Esophagus squamous epithelium (tissue), 5 donors: ENCODE measurements around the gene RTL10. TPM values are rescaled to one million over a fixed set of nuclear protein-coding genes. Genes with fewer than 3 reads are reported as not detected.

Experiments used
- DNase-seq: peaks from one replicate; lab custom pipeline; 2025; lab: John Stamatoyannopoulos, UW
- H3K27ac ChIP-seq, 4 donors: fragments of 200-600 bp; sonication (generic); one replicate each; pipeline ENCODE4 v1.5.1; 2016 to 2019; ENCODE audit warnings: mild to moderate bottlenecking in 1 of 4
- H3K27me3 ChIP-seq, 4 donors: fragments of 200-600 bp; sonication (generic); 1 replicate in 3 of 4; 2 replicates in 1 of 4; pipeline versions ENCODE4 v1.5.1 to v1.6.0; 2017 to 2021; ENCODE audit warnings: antibody characterized with exemption in 1 of 4
- H3K36me3 ChIP-seq, 3 donors: fragments of 200-600 bp; sonication (generic); one replicate each; pipeline ENCODE4 v1.5.1; 2016 to 2019
- H3K4me1 ChIP-seq, 3 donors: fragments of 200-600 bp; sonication (generic); one replicate each; pipeline ENCODE4 v1.5.1; 2017 to 2019
- H3K4me3 ChIP-seq, 4 donors: fragments of 200-600 bp; sonication (generic); 1 replicate in 3 of 4; 2 replicates in 1 of 4; pipeline ENCODE4 v1.5.1; 2016 to 2019; ENCODE audit warnings: mild to moderate bottlenecking in 2 of 4, moderate library complexity in 1 of 4
- H3K9me3 ChIP-seq, 3 donors: fragments of 200-600 bp; sonication (generic); one replicate each; pipeline ENCODE4 v1.5.1; 2016 to 2019
- POLR2A ChIP-seq, 4 donors: fragments of 450-650 bp; IDR thresholded peaks; one replicate each; pipeline ENCODE4 v1.6.1; 2017; ENCODE audit warnings: antibody characterized with exemption in 4 of 4, mild to moderate bottlenecking in 4 of 4, moderate library complexity in 3 of 4
- WGBS, 2 donors: methylation state at CpG; one replicate each; pipeline ENCODE4 v1.1.5; 2018; 5-methylcytosine and 5-hydroxymethylcytosine counted together
- intact Hi-C: fragments of 100-400 bp; cut with DNase I; formaldehyde crosslinking; loops from one replicate; pipeline ENCODE4 v1.15.0; 2022
- total RNA-seq, 4 donors: library from RNA; depleted of rRNA; stranded (reverse); fragments of >200 nt; gene quantifications; one replicate each; pipeline ENCODE4 v1.1.0, GENCODE V29; 2016
- TF ChIP-seq, protein P1 (sequence below), 6 experiments: fragments of 450-650 bp in 4 of 6; fragments of 200-600 bp in 2 of 6; sonication (generic) in 2 of 6; IDR thresholded peaks; one replicate each; pipeline ENCODE4 v1.5.1; 2016 to 2019; ENCODE audit warnings: antibody characterized with exemption in 6 of 6, mild to moderate bottlenecking in 4 of 6, moderate library complexity in 4 of 6
- donor health status: DM: yes; HTN: yes; CAD: no.

Gene RTL10
- total RNA-seq, 4 donors from 2014 or later, result 9.4 to 18.2 (median 11.4) TPM

DNA sequence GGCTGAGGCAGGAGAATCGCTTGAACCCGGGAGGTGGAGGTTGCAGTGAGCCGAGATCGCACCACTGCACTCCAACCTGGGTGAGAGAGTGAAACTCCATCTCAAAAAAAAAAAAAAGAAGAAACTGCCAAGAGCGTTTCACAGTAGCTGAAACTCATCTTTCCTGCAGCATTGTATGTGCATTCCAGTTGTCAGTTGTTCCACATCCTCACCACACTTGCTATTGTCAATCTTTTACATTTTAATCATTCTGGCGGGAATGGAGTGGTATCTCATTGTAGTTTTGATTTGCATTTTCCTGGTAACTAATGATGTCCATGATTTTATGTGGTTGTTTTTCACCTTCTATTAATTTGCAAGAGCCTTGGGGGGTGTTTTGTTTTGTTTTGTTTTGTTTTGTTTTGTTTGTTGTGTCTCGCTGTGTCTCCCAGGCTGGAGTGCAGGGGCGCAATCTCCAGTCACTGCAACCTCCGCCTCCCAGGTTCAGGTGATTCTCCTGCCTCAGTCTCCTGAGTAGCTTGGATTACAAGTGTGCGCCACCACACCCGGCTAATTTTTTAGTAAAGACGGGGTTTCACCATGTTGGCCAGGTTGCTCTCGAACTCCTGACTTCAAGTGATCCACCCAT, 8.1 kb upstream of the RTL10 start:
- WGBS, 2 donors, result 95 to 98% methylated on average over 12 to 13 of the region's 13 CpGs
- Histone ChIP-seq H3K4me3 (no peak overlapping the region), H3K27ac (no peak overlapping the region), H3K9me3 (no peaks in the 10 kb centered on the region), H3K27me3 (no peaks in the 10 kb centered on the region), H3K4me1 (no peaks in the 10 kb centered on the region), H3K36me3 (no peaks in the 10 kb centered on the region)
- no peak for TF ChIP-seq POLR2A (IDR thresholded peaks at IDR 0.05)
- TF ChIP-seq, protein P1, sequence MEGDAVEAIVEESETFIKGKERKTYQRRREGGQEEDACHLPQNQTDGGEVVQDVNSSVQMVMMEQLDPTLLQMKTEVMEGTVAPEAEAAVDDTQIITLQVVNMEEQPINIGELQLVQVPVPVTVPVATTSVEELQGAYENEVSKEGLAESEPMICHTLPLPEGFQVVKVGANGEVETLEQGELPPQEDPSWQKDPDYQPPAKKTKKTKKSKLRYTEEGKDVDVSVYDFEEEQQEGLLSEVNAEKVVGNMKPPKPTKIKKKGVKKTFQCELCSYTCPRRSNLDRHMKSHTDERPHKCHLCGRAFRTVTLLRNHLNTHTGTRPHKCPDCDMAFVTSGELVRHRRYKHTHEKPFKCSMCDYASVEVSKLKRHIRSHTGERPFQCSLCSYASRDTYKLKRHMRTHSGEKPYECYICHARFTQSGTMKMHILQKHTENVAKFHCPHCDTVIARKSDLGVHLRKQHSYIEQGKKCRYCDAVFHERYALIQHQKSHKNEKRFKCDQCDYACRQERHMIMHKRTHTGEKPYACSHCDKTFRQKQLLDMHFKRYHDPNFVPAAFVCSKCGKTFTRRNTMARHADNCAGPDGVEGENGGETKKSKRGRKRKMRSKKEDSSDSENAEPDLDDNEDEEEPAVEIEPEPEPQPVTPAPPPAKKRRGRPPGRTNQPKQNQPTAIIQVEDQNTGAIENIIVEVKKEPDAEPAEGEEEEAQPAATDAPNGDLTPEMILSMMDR (IDR thresholded peaks at IDR 0.05), result no peak
- intact Hi-C loops, result no loop called here
- no peak for DNase-seq

DNA sequence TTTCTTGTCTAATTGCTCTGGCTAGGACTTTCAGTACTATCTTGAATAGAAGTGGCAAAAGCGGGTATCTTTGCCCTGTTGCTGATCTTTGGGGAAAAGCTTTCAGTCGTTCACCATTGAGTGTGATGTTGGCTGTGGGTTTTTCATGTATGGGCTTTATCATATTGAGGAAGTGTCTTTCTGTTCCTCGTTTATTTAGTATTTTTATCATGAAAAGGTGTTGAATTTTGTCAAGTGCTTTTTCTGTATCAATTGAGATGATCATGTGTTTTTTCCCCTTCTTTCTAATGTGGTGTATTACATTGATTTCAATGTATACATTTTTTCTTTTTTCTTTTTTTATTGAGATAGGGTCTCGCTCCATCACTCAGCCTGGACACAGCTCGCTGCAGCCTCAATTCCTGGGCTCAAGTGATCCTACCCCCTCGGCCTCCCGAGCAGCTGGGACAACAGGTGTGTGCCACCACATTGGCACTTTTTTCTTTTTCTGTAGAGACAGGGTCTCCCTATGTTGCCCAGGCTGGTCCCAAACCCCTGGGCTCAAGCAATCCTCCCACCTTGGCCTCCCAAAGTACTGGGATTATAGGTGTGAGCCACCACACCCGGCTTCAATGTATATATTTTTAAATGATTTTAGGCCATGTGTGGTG, 5.3 kb upstream of the RTL10 start:
- no peaks in the 10 kb centered on the region for H3K9me3 ChIP-seq
- H3K36me3 ChIP-seq, result no peaks in the 10 kb centered on the region
- 89 to 94% methylated on average over 7 to 8 of the region's 8 CpGs for WGBS, 2 donors
- no peak overlapping the region for H3K4me3 ChIP-seq
- H3K27ac ChIP-seq, result no peak overlapping the region
- TF ChIP-seq POLR2A (IDR thresholded peaks at IDR 0.05), result no peak
- TF ChIP-seq, protein P1 (IDR thresholded peaks at IDR 0.05), result no peak
- no peak for DNase-seq
- intact Hi-C loops, result no loop called here
- peaks cover 12 to 24% (median 13%) of the 10 kb centered on the region in 3 donors for H3K4me1 ChIP-seq
- no peaks in the 10 kb centered on the region for H3K27me3 ChIP-seq

DNA sequence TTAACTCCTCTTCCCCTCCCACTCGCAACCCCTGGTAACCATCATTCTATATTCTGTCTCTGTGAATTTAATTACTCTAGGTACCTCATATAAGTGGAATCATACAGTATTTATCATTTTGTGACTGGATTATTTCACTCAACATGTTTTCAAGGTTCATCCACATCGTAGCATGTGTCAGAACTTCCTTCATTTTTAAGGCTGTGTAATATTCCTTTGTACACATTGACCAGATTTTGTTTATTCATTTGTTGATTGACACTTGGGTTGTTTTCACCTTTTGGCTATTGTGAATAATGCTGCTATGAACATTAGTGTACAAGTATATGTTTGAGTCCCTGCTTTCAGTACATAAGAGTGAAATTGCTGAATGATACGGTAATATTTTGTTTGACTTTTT, 2.7 kb upstream of the RTL10 start:
- no peak overlapping the region for H3K4me3 ChIP-seq
- TF ChIP-seq POLR2A (IDR thresholded peaks at IDR 0.05), result no peak
- TF ChIP-seq, protein P1 (IDR thresholded peaks at IDR 0.05), result no peak
- H3K9me3 ChIP-seq, result no peaks in the 10 kb centered on the region
- no peak for DNase-seq
- H3K27me3 ChIP-seq, result no peaks in the 10 kb centered on the region
- H3K27ac ChIP-seq, result peak overlapping the region in 3 of 4 donors; percentile 2 to 98 (median 9)
- peaks cover 27 to 45% (median 28%) of the 10 kb centered on the region in 3 donors for H3K4me1 ChIP-seq
- WGBS, 2 donors, result 94 to 97% methylated on average over 3 of the region's 3 CpGs
- peaks cover 0 to 1% (median 0%) of the 10 kb centered on the region in 3 donors for H3K36me3 ChIP-seq
- intact Hi-C loops, result no loop called here

GRCh38 chr22:19855504-19856409, 1.1 kb upstream of the RTL10 start:
- peaks cover 32 to 61% (median 40%) of the 10 kb centered on the region in 3 donors for H3K4me1 ChIP-seq
- intact Hi-C loops, result no loop called here
- 3 to 10% methylated on average over 8 to 22 of the region's 24 CpGs for WGBS, 2 donors
- no peaks in the 10 kb centered on the region for H3K9me3 ChIP-seq
- H3K27ac ChIP-seq, result peak overlapping the region; percentile 96 to 98 (median 98)
- H3K36me3 ChIP-seq, result peaks cover 10 to 18% (median 10%) of the 10 kb centered on the region in 3 donors
- H3K4me3 ChIP-seq, result peak overlapping the region; percentile 63 to 92 (median 78)
- DNase-seq, result no peak
- TF ChIP-seq, protein P1 (IDR thresholded peaks at IDR 0.05), result no peak
- TF ChIP-seq POLR2A (IDR thresholded peaks at IDR 0.05), result no peak
- H3K27me3 ChIP-seq, result no peaks in the 10 kb centered on the region
